HepG2 (cell line): Measurements from ENCODE around the gene ZNF530. TPM values are rescaled to one million over a fixed set of nuclear protein-coding genes. Genes with fewer than 3 reads are reported as not detected.

Experiments
- ATAC-seq: fragments of 200-7000 bp; cut with Tn5 transposase; 3 replicates; pipeline ENCODE4 v1.9.1; 2020; ENCODE audit warnings: mild to moderate bottlenecking, moderate library complexity
- BruUV-seq: library from RNA; stranded (reverse); fragments of 400-500 nt; replicated peaks from 2 replicates; lab custom pipeline; 2021; lab: Mats Ljungman, UMichigan
- CTCF ChIA-PET: fragments of 300-600 bp; formaldehyde crosslinking; extraction: SDS; loops from one replicate; lab custom pipeline; 2021; ENCODE audit warnings: low total read pairs, inconsistent platforms, low intra/inter-chr PET ratio; lab: Yijun Ruan, JAX
- POLR2A ChIA-PET: fragments of 350-600 bp; sonication (Branson Sonifier 250); formaldehyde crosslinking; loops from one replicate; lab custom pipeline; 2020; ENCODE audit warnings: antibody characterized with exemption, inconsistent platforms; lab: Yijun Ruan, JAX
- DNase-seq: peaks from one replicate; pipeline ENCODE4 v3.0.0-alpha.2; 2015; ENCODE audit warnings: low spot score
- FAIRE-seq: peaks from 3 replicates; lab custom pipeline; 2011; peaks lifted over from hg19 to GRCh38; lab: Jason Lieb, UNC
- H2AFZ ChIP-seq: one replicate; pipeline ENCODE4 v1.6.1; 2011; ENCODE audit warnings: low read length, inconsistent platforms
- H3K27ac ChIP-seq: fragments of 300-600 bp; 3 replicates; pipeline ENCODE4 v1.8.0; 2011; ENCODE audit warnings: mixed run types, mild to moderate bottlenecking, mixed read lengths, low read length, inconsistent platforms; ENCODE audit not compliant: insufficient read depth; ENCODE audit errors: extremely low read length
- H3K27me3 ChIP-seq, 2 experiments: fragments of 200-600 bp in 1 of 2; 2 replicates in 1 of 2; 3 replicates in 1 of 2; pipeline versions ENCODE4 v1.6.0 to v1.8.0; 2011; ENCODE audit warnings: low read length in 2 of 2, mild to moderate bottlenecking in 2 of 2, moderate library complexity in 2 of 2, inconsistent platforms in 1 of 2; ENCODE audit not compliant: insufficient read depth in 2 of 2, control insufficient read depth in 1 of 2
- H3K36me3 ChIP-seq, 2 experiments: fragments of 200-600 bp in 1 of 2; replicated peaks in 1 of 2; 2 replicates in 1 of 2; 3 replicates in 1 of 2; pipeline versions ENCODE4 v1.5.1 to v1.8.0; 2011; ENCODE audit warnings: low read length in 2 of 2, inconsistent platforms in 1 of 2; ENCODE audit not compliant: insufficient read depth in 2 of 2, control insufficient read depth in 1 of 2
- H3K4me1 ChIP-seq: 2 replicates; pipeline ENCODE4 v1.5.1; 2012; ENCODE audit warnings: low read length, inconsistent platforms; ENCODE audit not compliant: insufficient read depth
- H3K4me2 ChIP-seq: 2 replicates; pipeline ENCODE4 v1.6.0; 2011; ENCODE audit warnings: low read depth, low read length, inconsistent platforms
- H3K4me3 ChIP-seq, 3 experiments: fragments of 200-600 bp in 1 of 3; sonication (generic), shearing (Covaris generic) in 1 of 3; replicated peaks in 1 of 3; 2 replicates each; pipeline ENCODE4 v1.5.1; 2011 to 2016; ENCODE audit warnings: low read length in 3 of 3, inconsistent platforms in 2 of 3, low read depth in 2 of 3, mild to moderate bottlenecking in 2 of 3, control low read depth in 1 of 3, mixed read lengths in 1 of 3; ENCODE audit not compliant: insufficient read depth in 1 of 3
- H3K79me2 ChIP-seq: one replicate; pipeline ENCODE4 v1.6.1; 2011; ENCODE audit warnings: low read length, inconsistent platforms; ENCODE audit not compliant: insufficient read depth
- H3K9ac ChIP-seq: 2 replicates; pipeline ENCODE4 v1.6.0; 2011; ENCODE audit warnings: mild to moderate bottlenecking, low read depth, low read length, inconsistent platforms; ENCODE audit not compliant: insufficient read depth
- H3K9me3 ChIP-seq: 2 replicates; pipeline ENCODE4 v1.5.1; 2012; ENCODE audit warnings: mild to moderate bottlenecking, low read length
- H4K20me1 ChIP-seq: 2 replicates; pipeline ENCODE4 v1.6.0; 2011; ENCODE audit warnings: inconsistent platforms, mild to moderate bottlenecking, low read length, moderate library complexity; ENCODE audit not compliant: insufficient read depth
- AKAP8 ChIP-seq: sonication (generic); formaldehyde crosslinking; IDR thresholded peaks from 2 replicates; pipeline ENCODE4 v1.5.1; 2020; ENCODE audit warnings: mild to moderate bottlenecking, missing genetic modification reagents
- ATF1 ChIP-seq: IDR thresholded peaks from 2 replicates; pipeline ENCODE4 v1.6.1; 2016; ENCODE audit warnings: mild to moderate bottlenecking, control low read depth
- GATAD2A ChIP-seq: IDR thresholded peaks from 2 replicates; pipeline ENCODE4 v1.6.1; 2016
- HOXA3 ChIP-seq: sonication (generic); formaldehyde crosslinking; IDR thresholded peaks from 2 replicates; pipeline ENCODE4 v1.5.0; 2020; ENCODE audit warnings: missing genetic modification reagents
- JARID2 ChIP-seq: sonication (generic); formaldehyde crosslinking; IDR thresholded peaks from 2 replicates; pipeline ENCODE4 v1.8.1; 2023; ENCODE audit warnings: missing genetic modification reagents, inconsistent platforms; ENCODE audit not compliant: insufficient replicate concordance
- MNT ChIP-seq: fragments of 450-650 bp; IDR thresholded peaks from 2 replicates; pipeline ENCODE4 v1.6.1; 2016
- NFE2L1 ChIP-seq: sonication (generic); formaldehyde crosslinking; IDR thresholded peaks from 2 replicates; pipeline ENCODE4 v1.4.0; 2020; ENCODE audit warnings: missing genetic modification reagents, mild to moderate bottlenecking, borderline replicate concordance
- PHF5A ChIP-seq: IDR thresholded peaks from one replicate; pipeline ENCODE4 v1.6.1; 2018; ENCODE audit warnings: low read depth, missing genetic modification reagents; ENCODE audit not compliant: unreplicated experiment
- RBFOX2 ChIP-seq: fragments of 200-400 bp; formaldehyde crosslinking; IDR thresholded peaks from 2 replicates; pipeline ENCODE4 v1.6.1; 2017; ENCODE audit warnings: low read depth, mild to moderate bottlenecking, low read length
- SNAPC5 ChIP-seq: sonication (generic); formaldehyde crosslinking; IDR thresholded peaks from 2 replicates; pipeline ENCODE4 v1.8.1; 2023; ENCODE audit warnings: mild to moderate bottlenecking, missing genetic modification reagents, borderline replicate concordance
- SP5 ChIP-seq: IDR thresholded peaks from 2 replicates; pipeline ENCODE4 v1.6.1; 2016; ENCODE audit warnings: low read depth, borderline replicate concordance
- TFDP2 ChIP-seq: sonication (generic); formaldehyde crosslinking; IDR thresholded peaks from 2 replicates; pipeline ENCODE4 v1.4.0; 2020; ENCODE audit warnings: missing genetic modification reagents
- ZFX ChIP-seq: sonication (generic); formaldehyde crosslinking; IDR thresholded peaks from 2 replicates; pipeline ENCODE4 v1.4.0; 2020; ENCODE audit warnings: mild to moderate bottlenecking, low read depth, missing genetic modification reagents, moderate library complexity
- ZNF329 ChIP-seq: sonication (generic); formaldehyde crosslinking; IDR thresholded peaks from 2 replicates; pipeline ENCODE4 v1.9.0; 2021; ENCODE audit warnings: low read depth, mild to moderate bottlenecking, missing genetic modification reagents
- ZNF496 ChIP-seq: sonication (generic); formaldehyde crosslinking; IDR thresholded peaks from 2 replicates; pipeline ENCODE4 v1.8.1; 2023; ENCODE audit warnings: mild to moderate bottlenecking, moderate library complexity, missing genetic modification reagents; ENCODE audit not compliant: insufficient replicate concordance
- ZNF704 ChIP-seq: sonication (generic); formaldehyde crosslinking; IDR thresholded peaks from 2 replicates; pipeline ENCODE4 v1.8.1; 2023; ENCODE audit warnings: mild to moderate bottlenecking, inconsistent platforms, moderate library complexity, missing genetic modification reagents, borderline replicate concordance
- ZNF790 ChIP-seq: sonication (generic); formaldehyde crosslinking; IDR thresholded peaks from 2 replicates; pipeline ENCODE4 v1.8.0; 2022; ENCODE audit warnings: missing genetic modification reagents, mild to moderate bottlenecking, borderline replicate concordance
- WGBS: methylation state at CpG from one replicate; pipeline ENCODE4 v1.1.6; 2017; ENCODE audit warnings: low lambda C conversion rate; 5-methylcytosine and 5-hydroxymethylcytosine counted together
- in situ Hi-C: cut with HindIII; loops from 2 replicates; pipeline ENCODE4 v1.10.0; 2017; ENCODE audit warnings: low pct_unique_long_range_greater_than_20kb; ENCODE audit not compliant: extremely low pct_ligation_motif_present
- intact Hi-C: fragments of 100-400 bp; cut with micrococcal nuclease; formaldehyde crosslinking; loops from one replicate; pipeline ENCODE4 v1.10.0; 2022; ENCODE audit not compliant: unreplicated experiment
- polyA plus RNA-seq, 8 experiments: library from polyadenylated mRNA; depleted of rRNA in 3 of 8; stranded (reverse) in 7 of 8; unstranded in 1 of 8; fragments of >200 nt; fragmentation: Illumina TruSeq in 4 of 8; extraction: Trizol in 4 of 8; gene quantifications; 2 replicates each; pipeline versions ENCODE4 v1.2.1 to v1.2.3, GENCODE V29; 2011 to 2016; ENCODE audit warnings: low read depth in 4 of 8, missing spikeins in 1 of 8, mixed read lengths in 1 of 8; ENCODE audit not compliant: insufficient read depth in 1 of 8
- total RNA-seq, 5 experiments: library from RNA; depleted of rRNA; stranded (reverse); fragments of >200 nt; fragmentation: Illumina TruSeq; extraction: Trizol; gene quantifications; 2 replicates each; pipeline ENCODE4 v1.2.3, GENCODE V29; 2016; ENCODE audit warnings: low read depth in 1 of 5

The ZNF530 gene
- total and polyA plus RNA-seq, 2 of the 13 experiments (the other 11 are each of a cell fraction or from before 2014, with no cell fraction given): 1.1 to 7.8 TPM

GRCh38 chr19:57578487-57579205 lies 21.0 kb upstream of the ZNF530 start, which contains the start of gene ZNF416 (continued):
- 0 out of 2 replicates have a peak, but pooled peaks have one; percentile 29 for TF ChIP-seq NFE2L1
- TF ChIP-seq ZNF496 (CRISPR knock-in tag): no peak
- no peak for TF ChIP-seq GATAD2A (CRISPR knock-in tag)
- TF ChIP-seq SNAPC5 (CRISPR knock-in tag): no peak
- peak; percentile 81 for TF ChIP-seq RBFOX2

- ChIA-PET CTCF (no interaction called here), POLR2A (no interaction called here)
- H3K36me3 ChIP-seq: no peaks in the 10 kb centered on the region
- no peaks in the 10 kb centered on the region for H3K9me3 ChIP-seq
- H3K79me2 ChIP-seq: peaks cover 2% of the 10 kb centered on the region
- intact Hi-C loops (no loop called here), in situ Hi-C loops (no loop called here)
- no peak overlapping the region for H3K4me3 ChIP-seq
- 61% methylated on average over 12 of the region's 21 CpGs for WGBS
- no peak overlapping the region for H3K4me2 ChIP-seq
- no peak for TF ChIP-seq ZNF329 (CRISPR knock-in tag)
- no peak for TF ChIP-seq ZNF704 (CRISPR knock-in tag)
- TF ChIP-seq ZFX (CRISPR knock-in tag): no peak
- no peak for TF ChIP-seq PHF5A
- TF ChIP-seq JARID2 (CRISPR knock-in tag): no peak
- TF ChIP-seq TFDP2 (CRISPR knock-in tag): no peak
- no peak for TF ChIP-seq SP5
- no peak for TF ChIP-seq ATF1
- no peak for TF ChIP-seq MNT
- no peak for TF ChIP-seq AKAP8 (CRISPR knock-in tag)
- TF ChIP-seq ZNF790: no peak
- TF ChIP-seq HOXA3 (CRISPR knock-in tag): no peak
- BruUV-seq: no TSS peak
- H3K27ac ChIP-seq: no peak overlapping the region
- DNase-seq: no peak
- peaks cover 14% of the 10 kb centered on the region for H3K4me1 ChIP-seq
- ATAC-seq: no peak
- no peak overlapping the region for H2AFZ ChIP-seq
- no peak overlapping the region for H3K9ac ChIP-seq
- no peaks in the 10 kb centered on the region for H4K20me1 ChIP-seq
- no peak for FAIRE-seq
- H3K27me3 ChIP-seq: no peaks in the 10 kb centered on the region; a peak in 1 of 5 replicates
These were observed 16.6 kb upstream of the ZNF530 start for GRCh38 chr19:57583104-57583520.
